Activated naive CD8-positive, alpha-beta T cell treated with anti-CD3 and anti-CD28 coated beads, Interleukin-2, amount 50 U/mL, for 16 hours (primary cell): ENCODE results near the gene DNAJC3.
"Not testable (repeated sequence)": the region's sequence is repeated elsewhere in the genome, so short reads cannot be mapped to it uniquely, and the experiment has no call there.

Experiments
- DNase-seq: peaks from one replicate; pipeline ENCODE4 v3.0.0-alpha.2; 2020; ENCODE audit warnings: low read depth, low spot score

Gene DNAJC3

DNA sequence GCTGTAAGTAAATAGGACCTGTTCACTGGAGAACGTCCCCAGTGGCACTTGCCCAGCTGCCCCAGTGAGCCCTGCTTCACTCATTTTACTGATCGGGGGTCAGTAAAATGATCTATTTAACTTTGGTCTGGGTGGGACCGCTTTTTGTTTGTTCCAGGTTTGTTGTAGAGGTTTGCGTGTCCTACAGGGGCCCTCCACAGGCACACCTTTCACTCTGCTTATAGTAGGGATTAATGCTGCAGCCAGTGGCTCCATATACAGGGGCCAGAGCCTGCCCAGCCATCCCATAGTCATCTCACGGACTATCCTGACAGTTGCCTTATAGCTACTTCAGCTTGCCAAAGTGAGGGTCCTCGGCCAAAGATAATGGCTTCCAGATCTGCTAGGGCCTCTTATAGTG, 104.1 kb downstream of the DNAJC3 start:
- DNase-seq: no peak

DNA sequence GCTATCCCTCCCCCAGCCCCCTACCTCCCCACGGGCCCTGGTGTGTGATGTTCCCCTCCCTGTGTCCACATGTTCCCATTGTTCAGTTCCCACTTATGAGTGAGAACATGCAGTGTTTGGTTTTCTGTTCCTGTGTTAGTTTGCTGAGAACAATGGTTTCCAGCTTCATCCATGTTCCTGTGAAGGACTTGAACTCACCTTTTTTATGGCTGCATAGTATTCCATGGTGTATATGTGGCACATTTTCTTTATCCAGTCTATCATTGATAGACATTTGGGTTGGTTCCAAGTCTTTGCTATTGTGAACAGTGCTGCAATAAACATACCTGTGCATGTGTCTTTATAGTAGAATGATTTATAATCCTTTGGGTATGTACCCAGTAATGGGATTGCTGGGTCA, 105.0 kb downstream of the DNAJC3 start:
- DNase-seq: not testable (repeated sequence)

DNA sequence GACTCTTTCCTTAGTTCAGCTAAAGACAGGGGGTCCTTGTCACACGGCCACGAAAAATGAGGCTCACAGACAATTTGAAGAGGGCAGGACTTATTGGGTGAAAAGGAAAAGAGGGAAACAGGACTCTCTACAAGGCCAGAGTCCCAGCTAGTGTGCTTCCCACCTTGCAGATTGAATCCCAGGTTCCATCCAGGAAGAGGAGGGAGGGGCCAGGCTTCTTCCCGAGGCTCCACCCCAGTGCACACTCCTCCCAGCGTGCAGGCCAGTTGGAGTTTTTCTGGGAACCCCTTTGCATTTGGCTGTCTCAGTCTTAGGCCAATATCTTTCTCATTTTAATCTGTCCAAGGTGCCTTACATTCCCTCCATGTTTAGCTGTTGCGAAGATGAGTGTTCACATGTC, 106.8 kb downstream of the DNAJC3 start:
- no peak for DNase-seq

DNA sequence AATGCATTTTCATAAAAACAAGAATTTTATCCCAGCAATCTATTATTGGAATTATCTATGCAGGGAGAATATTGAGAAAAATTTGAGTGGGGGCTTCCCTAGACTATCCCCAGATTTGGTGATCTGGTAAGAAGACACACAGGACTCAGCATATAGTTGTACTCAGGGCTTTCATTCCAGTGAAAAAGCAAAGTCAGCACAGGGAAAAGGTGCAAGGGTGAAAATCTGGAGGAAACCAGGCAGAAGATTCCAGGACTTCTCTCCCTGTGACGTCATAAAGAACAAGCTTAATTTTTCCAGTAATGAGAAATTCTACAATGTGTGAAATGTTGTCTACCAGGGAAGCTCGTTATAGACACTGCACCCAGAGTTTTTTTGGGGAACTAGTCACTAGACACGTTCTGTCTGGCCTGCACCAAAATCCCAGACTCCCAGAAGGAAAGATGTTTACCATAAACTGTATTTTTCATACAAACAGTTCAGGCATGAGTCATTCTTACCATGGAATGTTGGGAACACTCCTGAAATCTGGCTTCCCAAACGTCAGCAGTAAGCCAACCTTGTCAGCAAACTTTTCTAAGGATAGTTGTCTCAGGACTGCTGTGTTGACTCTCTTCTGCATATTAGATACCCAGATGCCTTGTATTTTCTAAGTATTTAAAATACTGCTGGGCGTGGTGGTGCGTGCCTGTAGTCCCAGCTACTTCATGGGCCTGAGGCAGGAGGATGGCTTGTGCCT, 107.4 kb downstream of the DNAJC3 start:
- no peak for DNase-seq

GRCh38 chr13:95784900-95785290, 108.0 kb downstream of the DNAJC3 start:
- no peak for DNase-seq

GRCh38 chr13:95787356-95788099, 110.6 kb downstream of the DNAJC3 start:
- no peak for DNase-seq

DNA sequence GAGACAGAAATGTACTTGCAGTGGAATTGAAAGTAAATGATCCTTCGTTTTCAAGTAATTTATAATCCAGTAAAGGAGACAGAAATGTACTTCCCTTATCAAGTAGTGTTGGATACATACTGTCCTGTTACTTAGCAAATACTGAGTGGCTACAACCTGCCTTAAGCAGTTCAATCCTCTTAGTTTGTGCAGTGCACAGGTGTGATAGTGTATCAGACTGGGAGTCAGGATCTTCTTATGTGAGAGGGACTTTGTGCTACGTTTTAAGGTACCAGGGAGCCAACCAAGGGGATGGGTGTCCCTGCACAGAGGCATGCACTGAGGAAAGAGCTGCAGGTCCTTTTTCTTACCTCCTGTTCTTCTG, 111.1 kb downstream of the DNAJC3 start:
- no peak for DNase-seq

- DNase-seq: not testable (repeated sequence)
These were observed 112.4 kb downstream of the DNAJC3 start for GRCh38 chr13:95789315-95789714.

DNA sequence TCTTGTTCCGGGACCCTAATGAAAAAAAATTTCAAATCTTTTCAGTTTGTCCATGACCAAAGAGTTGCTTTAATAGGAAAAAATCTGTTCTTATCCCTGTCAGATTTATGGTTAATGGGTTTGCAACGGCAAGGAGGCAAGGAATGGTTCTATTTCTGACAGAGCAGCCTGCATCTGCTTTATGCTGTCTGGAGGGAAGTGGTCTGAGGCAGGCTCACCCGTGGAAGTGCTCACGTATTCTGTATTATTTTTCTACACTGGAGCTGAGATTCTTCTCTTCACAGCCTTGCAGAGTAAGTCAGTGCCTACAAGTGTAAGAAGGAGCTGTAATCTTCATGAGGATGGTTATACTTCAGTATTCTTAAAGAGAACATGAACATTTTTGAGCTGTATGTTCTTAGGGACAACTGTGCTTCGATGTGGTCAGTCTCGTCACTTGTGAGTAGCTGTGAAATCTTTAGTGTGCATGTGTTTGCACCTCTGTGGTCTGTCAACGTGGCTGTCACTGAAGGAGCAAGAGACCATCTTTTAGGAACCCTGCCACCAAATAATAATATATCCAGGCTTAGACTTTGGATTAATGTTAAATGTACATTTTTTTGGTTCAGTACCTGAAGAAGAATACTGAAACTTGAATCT, 114.3 kb downstream of the DNAJC3 start:
- no peak for DNase-seq

GRCh38 chr13:95793018-95793555, 116.1 kb downstream of the DNAJC3 start:
- no peak for DNase-seq

DNA sequence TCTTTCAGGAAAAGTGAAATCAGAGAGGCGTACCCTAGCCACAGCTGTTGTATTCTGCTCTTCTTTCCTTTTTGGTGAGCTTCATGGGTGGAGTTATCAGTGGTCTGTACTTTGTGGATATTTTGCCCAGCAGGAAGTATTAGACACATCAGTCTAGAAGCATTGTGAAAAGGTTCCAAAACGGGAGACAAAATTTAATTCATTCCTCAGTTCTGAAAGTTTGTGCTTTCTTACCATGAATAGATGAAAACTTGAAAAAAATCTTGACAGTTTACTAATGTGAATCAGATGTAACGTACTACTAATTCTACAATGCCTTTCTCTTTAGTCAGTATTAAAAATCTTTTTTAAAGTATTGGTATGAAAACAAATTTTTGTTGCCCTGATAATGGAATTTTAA, 116.8 kb downstream of the DNAJC3 start:
- DNase-seq: no peak

- DNase-seq: no peak
These were observed 120.1 kb downstream of the DNAJC3 start for GRCh38 chr13:95797016-95797415.

- no peak for DNase-seq
These were observed 123.5 kb downstream of the DNAJC3 start for GRCh38 chr13:95800436-95800835.

DNA sequence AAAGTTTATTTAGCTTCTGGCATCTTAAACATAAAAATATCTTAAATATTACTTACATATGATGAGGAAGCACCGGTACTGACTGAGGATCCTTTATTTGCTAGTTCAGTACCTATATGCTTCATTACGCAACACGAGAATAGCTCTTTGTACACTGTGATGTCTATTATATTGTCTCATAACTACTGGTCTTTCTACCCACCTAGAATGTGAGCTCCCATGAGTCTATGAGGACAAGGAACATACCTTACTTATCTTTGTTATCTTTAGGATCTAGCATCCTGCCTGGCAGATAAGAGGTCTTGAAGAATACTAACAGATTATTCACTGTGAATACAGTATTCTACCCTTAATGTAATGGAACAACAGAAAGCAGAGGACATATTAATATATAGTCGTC, 124.9 kb downstream of the DNAJC3 start:
- DNase-seq: no peak

DNA sequence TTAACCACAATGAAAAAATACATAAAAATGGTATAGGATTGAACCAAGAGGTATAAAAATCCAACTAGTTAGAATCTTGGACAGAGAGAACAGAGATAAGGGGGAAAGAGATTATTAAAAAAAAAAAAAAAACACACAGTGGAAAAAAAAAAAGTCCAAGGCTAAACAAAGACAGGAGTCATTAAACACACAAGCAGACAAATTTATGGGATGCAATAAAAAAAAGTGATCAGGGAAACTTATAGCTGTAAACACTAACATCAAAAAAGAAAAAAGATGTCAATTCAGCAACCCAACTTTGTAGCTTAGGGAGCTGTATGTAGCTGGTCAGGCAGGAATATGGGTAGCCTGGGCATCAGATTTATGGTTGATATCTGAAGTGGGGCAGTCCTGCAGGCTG, 129.0 kb downstream of the DNAJC3 start:
- DNase-seq: no peak

GRCh38 chr13:95809429-95809828, 132.5 kb downstream of the DNAJC3 start:
- no peak for DNase-seq

DNA sequence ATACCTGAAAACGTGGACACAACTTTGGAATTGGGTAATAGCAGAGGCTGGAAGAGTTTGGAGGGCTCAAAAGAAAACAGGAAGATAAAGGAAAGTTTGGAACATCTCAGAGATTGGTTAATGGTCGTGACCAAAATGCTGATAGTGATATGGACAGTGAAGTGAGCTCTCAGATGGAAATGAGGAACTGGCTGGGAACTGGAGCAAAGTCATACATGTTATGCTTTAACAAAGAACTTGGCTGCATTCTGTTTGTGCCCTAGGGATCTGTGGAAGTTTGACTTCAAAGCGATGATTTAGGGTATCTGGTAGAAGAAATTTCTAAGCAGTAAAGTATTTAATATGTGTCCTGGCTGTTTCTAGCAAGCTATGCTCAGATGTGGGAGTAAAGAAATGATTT, 136.2 kb downstream of the DNAJC3 start:
- DNase-seq: no peak

DNA sequence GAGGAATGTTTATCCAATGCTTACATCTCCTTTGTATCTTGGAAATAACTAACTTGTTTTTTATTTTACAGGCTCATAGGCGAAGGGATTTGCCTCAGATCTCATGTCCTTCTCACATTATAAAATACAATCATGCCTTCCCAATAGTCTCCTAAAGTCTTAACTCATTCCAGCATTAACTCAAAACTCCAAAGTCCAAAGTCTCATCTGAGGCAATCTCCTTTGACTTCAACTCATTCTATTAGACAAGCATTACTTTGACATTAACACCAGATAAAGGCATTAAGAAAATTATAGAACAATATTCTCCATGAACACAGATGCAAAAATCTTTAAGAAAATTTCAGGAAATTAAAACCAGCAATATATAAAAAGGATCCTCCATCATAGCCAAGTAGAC, 137.6 kb downstream of the DNAJC3 start:
- DNase-seq: no peak

DNA sequence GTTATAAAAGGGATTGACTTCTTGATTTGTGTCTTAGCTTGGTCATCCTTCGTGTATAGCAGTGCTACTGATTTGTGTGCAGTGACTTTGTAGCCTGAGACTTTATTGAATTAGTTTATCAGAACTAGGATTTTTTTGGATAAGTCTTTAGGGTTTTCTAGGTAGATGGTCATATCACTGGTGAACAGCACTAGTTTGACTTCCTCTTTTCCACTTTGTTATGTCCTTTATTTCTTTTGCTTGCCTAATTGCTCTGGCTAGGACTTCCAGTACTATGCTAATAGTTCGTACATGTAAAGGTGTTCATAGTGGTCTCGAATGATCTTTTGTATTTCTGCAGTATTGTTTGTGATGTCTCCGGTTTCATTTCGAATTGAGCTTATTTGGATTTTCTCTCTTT, 145.4 kb downstream of the DNAJC3 start:
- no peak for DNase-seq

- DNase-seq: no peak
These were observed 156.2 kb downstream of the DNAJC3 start for GRCh38 chr13:95833126-95833525.

GRCh38 chr13:95833719-95834118, 156.8 kb downstream of the DNAJC3 start:
- no peak for DNase-seq

DNA sequence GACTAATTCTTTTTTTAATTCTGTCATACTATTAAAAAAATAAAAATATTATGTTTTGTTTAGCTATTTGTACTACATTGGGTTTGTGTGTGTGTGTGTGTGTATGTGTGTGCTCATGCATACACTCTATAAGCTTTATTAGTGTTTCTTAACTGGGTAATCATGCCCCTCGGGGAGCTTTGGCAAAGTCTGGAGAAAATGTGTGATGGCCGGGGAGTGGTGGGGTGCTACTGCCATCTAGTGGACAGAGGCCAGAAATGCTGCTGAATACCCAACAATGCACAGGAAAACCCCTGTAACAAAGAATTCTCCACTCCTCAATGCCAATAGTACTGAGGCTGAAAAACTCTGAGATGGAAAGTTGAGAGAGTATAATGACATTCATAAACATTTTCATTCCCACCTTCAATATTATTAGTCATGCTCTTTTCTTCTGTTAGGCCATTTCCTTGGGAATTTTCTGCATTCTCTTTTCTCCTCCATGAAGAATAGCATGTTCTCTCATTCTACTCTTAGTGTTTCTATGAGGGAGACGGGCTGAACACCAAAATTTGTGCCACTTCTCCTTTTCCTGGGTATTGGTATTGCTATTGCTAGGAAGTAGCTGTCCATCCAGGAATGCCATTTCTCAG, 157.3 kb downstream of the DNAJC3 start:
- DNase-seq: peak; percentile 32
